WERI-Rb-1 (cell line): Measurements from ENCODE around the gene INTS7.

Experiments used
- DNase-seq: peaks from one replicate; pipeline ENCODE4 v3.0.0-alpha.2; 2020
- H3K27ac ChIP-seq: fragments of 250-450 bp; sonication (Bioruptor Pico); 2 replicates; pipeline ENCODE4 v1.5.1; 2020; ENCODE audit warnings: mild to moderate bottlenecking, moderate library complexity
- H3K27me3 ChIP-seq: fragments of 250-450 bp; sonication (Bioruptor Pico); 2 replicates; pipeline ENCODE4 v1.5.1; 2021; ENCODE audit warnings: mild to moderate bottlenecking, low read depth, moderate library complexity; ENCODE audit not compliant: insufficient read depth, severe bottlenecking
- H3K36me3 ChIP-seq: fragments of 250-450 bp; sonication (Bioruptor Pico); 2 replicates; pipeline ENCODE4 v1.5.1; 2020; ENCODE audit warnings: mild to moderate bottlenecking, moderate library complexity
- H3K4me3 ChIP-seq: 2 replicates; pipeline ENCODE4 v1.5.1; 2011; ENCODE audit warnings: low read depth, mild to moderate bottlenecking, control low read depth, low read length
- H3K9me3 ChIP-seq: fragments of 250-450 bp; sonication (Bioruptor Pico); 2 replicates; pipeline ENCODE4 v1.5.1; 2021; ENCODE audit warnings: mild to moderate bottlenecking, moderate library complexity; ENCODE audit not compliant: severe bottlenecking
- TF ChIP-seq, protein P1 (sequence below): IDR thresholded peaks from 2 replicates; pipeline ENCODE4 v1.5.1; 2011; ENCODE audit warnings: low read depth, mild to moderate bottlenecking, control low read depth, inconsistent platforms, low read length

INTS7 gene

GRCh38 chr1:212042436-212042835, 7.1 kb upstream of the INTS7 start:
- peaks cover 83% of the 10 kb centered on the region for H3K36me3 ChIP-seq
- DNase-seq, result no peak
- H3K27me3 ChIP-seq, result no peaks in the 10 kb centered on the region
- H3K9me3 ChIP-seq, result no peaks in the 10 kb centered on the region
- no peak overlapping the region for H3K4me3 ChIP-seq
- TF ChIP-seq, protein P1, sequence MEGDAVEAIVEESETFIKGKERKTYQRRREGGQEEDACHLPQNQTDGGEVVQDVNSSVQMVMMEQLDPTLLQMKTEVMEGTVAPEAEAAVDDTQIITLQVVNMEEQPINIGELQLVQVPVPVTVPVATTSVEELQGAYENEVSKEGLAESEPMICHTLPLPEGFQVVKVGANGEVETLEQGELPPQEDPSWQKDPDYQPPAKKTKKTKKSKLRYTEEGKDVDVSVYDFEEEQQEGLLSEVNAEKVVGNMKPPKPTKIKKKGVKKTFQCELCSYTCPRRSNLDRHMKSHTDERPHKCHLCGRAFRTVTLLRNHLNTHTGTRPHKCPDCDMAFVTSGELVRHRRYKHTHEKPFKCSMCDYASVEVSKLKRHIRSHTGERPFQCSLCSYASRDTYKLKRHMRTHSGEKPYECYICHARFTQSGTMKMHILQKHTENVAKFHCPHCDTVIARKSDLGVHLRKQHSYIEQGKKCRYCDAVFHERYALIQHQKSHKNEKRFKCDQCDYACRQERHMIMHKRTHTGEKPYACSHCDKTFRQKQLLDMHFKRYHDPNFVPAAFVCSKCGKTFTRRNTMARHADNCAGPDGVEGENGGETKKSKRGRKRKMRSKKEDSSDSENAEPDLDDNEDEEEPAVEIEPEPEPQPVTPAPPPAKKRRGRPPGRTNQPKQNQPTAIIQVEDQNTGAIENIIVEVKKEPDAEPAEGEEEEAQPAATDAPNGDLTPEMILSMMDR, result no peak
- H3K27ac ChIP-seq, result no peak overlapping the region

GRCh38 chr1:212040629-212041412, 5.5 kb upstream of the INTS7 start:
- no peak for DNase-seq
- TF ChIP-seq, protein P1, result no peak
- Histone ChIP-seq H3K36me3 (peaks cover 78% of the 10 kb centered on the region), H3K4me3 (no peak overlapping the region), H3K27me3 (no peaks in the 10 kb centered on the region), H3K27ac (no peak overlapping the region), H3K9me3 (no peaks in the 10 kb centered on the region)

DNA sequence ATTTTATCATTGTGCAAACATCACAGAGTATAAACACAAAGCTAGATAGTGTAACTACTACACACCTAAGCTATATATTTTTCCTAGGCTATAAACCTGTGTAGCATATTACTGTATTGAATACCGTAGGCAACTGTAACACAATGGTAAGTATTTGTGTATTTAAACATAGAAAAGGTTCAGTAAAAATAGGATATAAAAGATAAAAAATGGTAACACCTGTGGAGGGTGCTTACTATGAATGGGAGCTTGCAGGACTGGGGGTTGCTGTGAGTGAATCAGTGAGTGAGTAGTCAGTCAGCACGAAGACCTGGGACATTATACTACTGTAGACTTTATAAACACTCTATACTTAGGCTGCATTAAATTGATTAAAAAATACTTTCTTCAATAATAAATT, 4.3 kb upstream of the INTS7 start:
- H3K4me3 ChIP-seq, result no peak overlapping the region
- peaks cover 67% of the 10 kb centered on the region for H3K36me3 ChIP-seq
- no peaks in the 10 kb centered on the region for H3K27me3 ChIP-seq
- TF ChIP-seq, protein P1, result no peak
- H3K9me3 ChIP-seq, result no peaks in the 10 kb centered on the region
- H3K27ac ChIP-seq, result no peak overlapping the region
- no peak for DNase-seq

GRCh38 chr1:212037900-212038299, 2.5 kb upstream of the INTS7 start:
- no peak overlapping the region for H3K27ac ChIP-seq
- H3K4me3 ChIP-seq, result no peak overlapping the region
- no peaks in the 10 kb centered on the region for H3K27me3 ChIP-seq
- DNase-seq, result no peak
- peaks cover 61% of the 10 kb centered on the region for H3K36me3 ChIP-seq
- H3K9me3 ChIP-seq, result no peaks in the 10 kb centered on the region
- TF ChIP-seq, protein P1, result no peak

DNA sequence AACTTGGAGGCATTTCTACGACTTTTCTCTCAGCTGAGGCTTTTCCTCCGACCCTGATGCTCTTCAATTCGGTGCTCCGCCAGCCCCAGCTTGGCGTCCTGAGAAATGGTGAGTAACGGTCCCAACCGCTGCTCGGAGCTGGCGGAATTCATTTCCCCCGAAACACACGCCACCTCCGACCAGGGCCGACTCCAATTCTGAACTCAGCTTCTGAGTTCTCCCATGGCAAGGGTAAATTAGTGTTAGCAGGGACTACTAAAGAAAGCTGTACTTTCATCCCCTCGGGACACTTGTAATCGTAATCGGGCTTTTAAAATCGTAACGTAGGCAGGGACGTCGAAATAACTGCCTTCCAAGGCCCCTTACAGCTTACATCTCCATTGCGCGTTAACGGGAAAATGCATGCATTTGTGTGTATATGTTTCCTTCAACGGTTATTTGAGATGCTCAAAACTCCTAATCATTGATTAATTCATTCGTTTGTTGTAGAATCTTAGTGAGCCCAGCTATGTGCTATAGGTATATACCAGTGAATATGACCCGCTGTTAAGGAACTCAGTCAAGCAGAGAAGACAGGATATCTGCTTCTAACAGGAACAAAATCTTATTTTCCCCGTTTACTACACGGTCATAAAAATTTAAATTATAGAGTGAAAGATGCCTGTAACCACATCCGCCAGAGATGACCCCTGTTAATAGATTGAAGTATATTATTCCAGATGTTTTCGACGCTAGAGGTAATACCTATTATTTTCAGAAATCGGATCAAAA, 663 bp upstream of the INTS7 start:
- no peak for DNase-seq
- peak overlapping the region; percentile 96 for H3K27ac ChIP-seq
- H3K36me3 ChIP-seq, result peaks cover 60% of the 10 kb centered on the region

More for the DNA sequence above, 663 bp upstream of the INTS7 start:
- H3K4me3 ChIP-seq, result peak overlapping the region; percentile 93
- TF ChIP-seq, protein P1, result no peak
- H3K9me3 ChIP-seq, result no peaks in the 10 kb centered on the region
- no peaks in the 10 kb centered on the region for H3K27me3 ChIP-seq
